ENCODE measurements around the gene CASP6. TPM values are rescaled to one million over a fixed set of nuclear protein-coding genes. Genes with fewer than 3 reads are reported as not detected.
"Not testable (repeated sequence)": the region's sequence is repeated elsewhere in the genome, so short reads cannot be mapped to it uniquely, and the experiment has no call there.

The CASP6 gene
- polyA plus RNA-seq, 4 donors, result 65.1 to 133 (median 98.9) TPM

GRCh38 chr4:109684727-109685126 is 18.5 kb downstream of the CASP6 start:
- DNase-seq (no peak), FAIRE-seq (no peak)
- Histone ChIP-seq H3K9me3 (ENCODE audit: control insufficient read depth in 2 of 2, insufficient read depth in 1 of 2, low read depth in 1 of 2, low read length in 1 of 2) (peaks cover 0 to 15% of the 10 kb centered on the region in 2 donors), H3K27ac (ENCODE audit: low read depth in 1 of 3, low read length in 2 of 3) (no peak overlapping the region), H3K27me3 (ENCODE audit: control insufficient read depth in 3 of 3, insufficient read depth in 3 of 3, low read length in 3 of 3) (no peaks in the 10 kb centered on the region), H3K4me3 (ENCODE audit: low read depth in 1 of 3, low read length in 3 of 3) (no peak overlapping the region), H3K36me3 (ENCODE audit: control insufficient read depth in 3 of 3, insufficient read depth in 2 of 3, low read depth in 1 of 3, low read length in 3 of 3) (peaks cover 5 to 19% (median 10%) of the 10 kb centered on the region in 3 donors), H3K4me1 (ENCODE audit: control insufficient read depth in 3 of 3, insufficient read depth in 2 of 3, low read depth in 1 of 3, low read length in 2 of 3) (no peaks in the 10 kb centered on the region)

GRCh38 chr4:109683621-109684253 is 19.5 kb downstream of the CASP6 start:
- Histone ChIP-seq H3K4me3 (ENCODE audit: low read depth in 1 of 3, low read length in 3 of 3) (no peak overlapping the region), H3K4me1 (ENCODE audit: control insufficient read depth in 3 of 3, insufficient read depth in 2 of 3, low read depth in 1 of 3, low read length in 2 of 3) (no peaks in the 10 kb centered on the region), H3K9me3 (ENCODE audit: control insufficient read depth in 2 of 2, insufficient read depth in 1 of 2, low read depth in 1 of 2, low read length in 1 of 2) (peaks cover 0 to 23% of the 10 kb centered on the region in 2 donors), H3K27ac (ENCODE audit: low read depth in 1 of 3, low read length in 2 of 3) (no peak overlapping the region), H3K36me3 (ENCODE audit: control insufficient read depth in 3 of 3, insufficient read depth in 2 of 3, low read depth in 1 of 3, low read length in 3 of 3) (peaks cover 5 to 13% (median 6%) of the 10 kb centered on the region in 3 donors), H3K27me3 (ENCODE audit: control insufficient read depth in 3 of 3, insufficient read depth in 3 of 3, low read length in 3 of 3) (no peaks in the 10 kb centered on the region)
- DNase-seq (no peak), FAIRE-seq (no peak)
- WGBS, 3 donors, result 84 to 98% (median 95%) methylated on average over 6 of the region's 6 CpGs

GRCh38 chr4:109682875-109683274 is 20.4 kb downstream of the CASP6 start:
- Histone ChIP-seq H3K27me3 (ENCODE audit: control insufficient read depth in 3 of 3, insufficient read depth in 3 of 3, low read length in 3 of 3) (no peaks in the 10 kb centered on the region), H3K36me3 (ENCODE audit: control insufficient read depth in 3 of 3, insufficient read depth in 2 of 3, low read depth in 1 of 3, low read length in 3 of 3) (peaks cover 5 to 13% (median 6%) of the 10 kb centered on the region in 3 donors), H3K4me3 (ENCODE audit: low read depth in 1 of 3, low read length in 3 of 3) (no peak overlapping the region), H3K4me1 (ENCODE audit: control insufficient read depth in 3 of 3, insufficient read depth in 2 of 3, low read depth in 1 of 3, low read length in 2 of 3) (no peaks in the 10 kb centered on the region), H3K9me3 (ENCODE audit: control insufficient read depth in 2 of 2, insufficient read depth in 1 of 2, low read depth in 1 of 2, low read length in 1 of 2) (peaks cover 0 to 29% of the 10 kb centered on the region in 2 donors), H3K27ac (ENCODE audit: low read depth in 1 of 3, low read length in 2 of 3) (no peak overlapping the region)
- DNase-seq, result no peak
- 97 to 100% (median 97%) methylated on average over 2 of the region's 2 CpGs for WGBS, 3 donors
- FAIRE-seq, result no peak

- 98 to 100% (median 98%) methylated on average over 14 of the region's 14 CpGs for WGBS, 3 donors
- H3K27me3 ChIP-seq (ENCODE audit: control insufficient read depth in 3 of 3, insufficient read depth in 3 of 3, low read length in 3 of 3); H3K36me3 ChIP-seq (ENCODE audit: control insufficient read depth in 3 of 3, insufficient read depth in 2 of 3, low read depth in 1 of 3, low read length in 3 of 3); H3K27ac ChIP-seq (ENCODE audit: low read depth in 1 of 3, low read length in 2 of 3); H3K4me3 ChIP-seq (ENCODE audit: low read depth in 1 of 3, low read length in 3 of 3); FAIRE-seq; DNase-seq; H3K4me1 ChIP-seq (ENCODE audit: control insufficient read depth in 3 of 3, insufficient read depth in 2 of 3, low read depth in 1 of 3, low read length in 2 of 3): not testable (repeated sequence)
- H3K9me3 ChIP-seq (ENCODE audit: control insufficient read depth in 2 of 2, insufficient read depth in 1 of 2, low read depth in 1 of 2, low read length in 1 of 2), result peaks cover 0 to 29% of the 10 kb centered on the region in 2 donors
Measured at GRCh38 chr4:109678925-109679324, 24.3 kb downstream of the CASP6 start.

GRCh38 chr4:109678472-109678871 is 24.8 kb downstream of the CASP6 start:
- not testable (repeated sequence) for H3K27ac ChIP-seq (ENCODE audit: low read depth in 1 of 3, low read length in 2 of 3); FAIRE-seq; H3K27me3 ChIP-seq (ENCODE audit: control insufficient read depth in 3 of 3, insufficient read depth in 3 of 3, low read length in 3 of 3); H3K36me3 ChIP-seq (ENCODE audit: control insufficient read depth in 3 of 3, insufficient read depth in 2 of 3, low read depth in 1 of 3, low read length in 3 of 3); H3K4me3 ChIP-seq (ENCODE audit: low read depth in 1 of 3, low read length in 3 of 3); DNase-seq; H3K4me1 ChIP-seq (ENCODE audit: control insufficient read depth in 3 of 3, insufficient read depth in 2 of 3, low read depth in 1 of 3, low read length in 2 of 3)
- WGBS, 3 donors, result 96 to 99% (median 97%) methylated on average over 26 to 28 of the region's 28 CpGs
- H3K9me3 ChIP-seq (ENCODE audit: control insufficient read depth in 2 of 2, insufficient read depth in 1 of 2, low read depth in 1 of 2, low read length in 1 of 2), result peaks cover 0 to 29% of the 10 kb centered on the region in 2 donors

GRCh38 chr4:109676886-109677285 is 26.4 kb downstream of the CASP6 start:
- no peak for FAIRE-seq

GRCh38 chr4:109675843-109676242 is 27.4 kb downstream of the CASP6 start:
- DNase-seq (no peak), FAIRE-seq (no peak)
- H3K9me3 ChIP-seq (ENCODE audit: control insufficient read depth in 2 of 2, insufficient read depth in 1 of 2, low read depth in 1 of 2, low read length in 1 of 2), result peaks cover 0 to 23% of the 10 kb centered on the region in 2 donors
- H3K36me3 ChIP-seq (ENCODE audit: control insufficient read depth in 3 of 3, insufficient read depth in 2 of 3, low read depth in 1 of 3, low read length in 3 of 3), result no peaks in the 10 kb centered on the region
- H3K27ac ChIP-seq (ENCODE audit: low read depth in 1 of 3, low read length in 2 of 3), result no peak overlapping the region
- no peak overlapping the region for H3K4me3 ChIP-seq (ENCODE audit: low read depth in 1 of 3, low read length in 3 of 3)
- WGBS, 3 donors, result 95 to 96% (median 96%) methylated on average over 1 of the region's 1 CpG
- no peaks in the 10 kb centered on the region for H3K27me3 ChIP-seq (ENCODE audit: control insufficient read depth in 3 of 3, insufficient read depth in 3 of 3, low read length in 3 of 3)
- no peaks in the 10 kb centered on the region for H3K4me1 ChIP-seq (ENCODE audit: control insufficient read depth in 3 of 3, insufficient read depth in 2 of 3, low read depth in 1 of 3, low read length in 2 of 3)

More at GRCh38 chr4:109676886-109677285, 26.4 kb downstream of the CASP6 start:
- Histone ChIP-seq H3K4me3 (ENCODE audit: low read depth in 1 of 3, low read length in 3 of 3) (no peak overlapping the region), H3K27ac (ENCODE audit: low read depth in 1 of 3, low read length in 2 of 3) (no peak overlapping the region), H3K9me3 (ENCODE audit: control insufficient read depth in 2 of 2, insufficient read depth in 1 of 2, low read depth in 1 of 2, low read length in 1 of 2) (peaks cover 0 to 28% of the 10 kb centered on the region in 2 donors), H3K4me1 (ENCODE audit: control insufficient read depth in 3 of 3, insufficient read depth in 2 of 3, low read depth in 1 of 3, low read length in 2 of 3) (no peaks in the 10 kb centered on the region), H3K36me3 (ENCODE audit: control insufficient read depth in 3 of 3, insufficient read depth in 2 of 3, low read depth in 1 of 3, low read length in 3 of 3) (peaks cover 0 to 2% (median 0%) of the 10 kb centered on the region in 3 donors), H3K27me3 (ENCODE audit: control insufficient read depth in 3 of 3, insufficient read depth in 3 of 3, low read length in 3 of 3) (no peaks in the 10 kb centered on the region)
- DNase-seq, result no peak
- 92 to 95% (median 92%) methylated on average over 1 of the region's 1 CpG for WGBS, 3 donors

GRCh38 chr4:109675181-109675580 is 28.1 kb downstream of the CASP6 start:
- Histone ChIP-seq H3K27ac (ENCODE audit: low read depth in 1 of 3, low read length in 2 of 3) (no peak overlapping the region), H3K36me3 (ENCODE audit: control insufficient read depth in 3 of 3, insufficient read depth in 2 of 3, low read depth in 1 of 3, low read length in 3 of 3) (no peaks in the 10 kb centered on the region), H3K4me3 (ENCODE audit: low read depth in 1 of 3, low read length in 3 of 3) (no peak overlapping the region), H3K27me3 (ENCODE audit: control insufficient read depth in 3 of 3, insufficient read depth in 3 of 3, low read length in 3 of 3) (no peaks in the 10 kb centered on the region), H3K4me1 (ENCODE audit: control insufficient read depth in 3 of 3, insufficient read depth in 2 of 3, low read depth in 1 of 3, low read length in 2 of 3) (no peaks in the 10 kb centered on the region), H3K9me3 (ENCODE audit: control insufficient read depth in 2 of 2, insufficient read depth in 1 of 2, low read depth in 1 of 2, low read length in 1 of 2) (peaks cover 0 to 18% of the 10 kb centered on the region in 2 donors)
- 86 to 96% (median 88%) methylated on average over 3 of the region's 3 CpGs for WGBS, 3 donors
- FAIRE-seq (no peak), DNase-seq (no peak)

- no peak overlapping the region for H3K27ac ChIP-seq (ENCODE audit: low read depth in 1 of 3, low read length in 2 of 3)
- H3K36me3 ChIP-seq (ENCODE audit: control insufficient read depth in 3 of 3, insufficient read depth in 2 of 3, low read depth in 1 of 3, low read length in 3 of 3), result no peaks in the 10 kb centered on the region
- DNase-seq, result no peak
- 97 to 100% (median 100%) methylated on average over 1 of the region's 1 CpG for WGBS, 3 donors
- FAIRE-seq, result no peak
- no peaks in the 10 kb centered on the region for H3K4me1 ChIP-seq (ENCODE audit: control insufficient read depth in 3 of 3, insufficient read depth in 2 of 3, low read depth in 1 of 3, low read length in 2 of 3)
- no peaks in the 10 kb centered on the region for H3K27me3 ChIP-seq (ENCODE audit: control insufficient read depth in 3 of 3, insufficient read depth in 3 of 3, low read length in 3 of 3)
- H3K9me3 ChIP-seq (ENCODE audit: control insufficient read depth in 2 of 2, insufficient read depth in 1 of 2, low read depth in 1 of 2, low read length in 1 of 2), result peaks cover 0 to 2% of the 10 kb centered on the region in 2 donors
- no peak overlapping the region for H3K4me3 ChIP-seq (ENCODE audit: low read depth in 1 of 3, low read length in 3 of 3)
Measured at GRCh38 chr4:109673303-109673702, 29.9 kb downstream of the CASP6 start.
